ENCODE data around the gene MRPL49. TPM values are rescaled to one million over a fixed set of nuclear protein-coding genes. Genes with fewer than 3 reads are reported as not detected.

MRPL49 gene
- total and polyA plus RNA-seq, 9 of the 15 experiments (the other 6 are each of a cell fraction or from before 2014, with no cell fraction given), result 74.3 to 132 (median 91.2) TPM

DNA sequence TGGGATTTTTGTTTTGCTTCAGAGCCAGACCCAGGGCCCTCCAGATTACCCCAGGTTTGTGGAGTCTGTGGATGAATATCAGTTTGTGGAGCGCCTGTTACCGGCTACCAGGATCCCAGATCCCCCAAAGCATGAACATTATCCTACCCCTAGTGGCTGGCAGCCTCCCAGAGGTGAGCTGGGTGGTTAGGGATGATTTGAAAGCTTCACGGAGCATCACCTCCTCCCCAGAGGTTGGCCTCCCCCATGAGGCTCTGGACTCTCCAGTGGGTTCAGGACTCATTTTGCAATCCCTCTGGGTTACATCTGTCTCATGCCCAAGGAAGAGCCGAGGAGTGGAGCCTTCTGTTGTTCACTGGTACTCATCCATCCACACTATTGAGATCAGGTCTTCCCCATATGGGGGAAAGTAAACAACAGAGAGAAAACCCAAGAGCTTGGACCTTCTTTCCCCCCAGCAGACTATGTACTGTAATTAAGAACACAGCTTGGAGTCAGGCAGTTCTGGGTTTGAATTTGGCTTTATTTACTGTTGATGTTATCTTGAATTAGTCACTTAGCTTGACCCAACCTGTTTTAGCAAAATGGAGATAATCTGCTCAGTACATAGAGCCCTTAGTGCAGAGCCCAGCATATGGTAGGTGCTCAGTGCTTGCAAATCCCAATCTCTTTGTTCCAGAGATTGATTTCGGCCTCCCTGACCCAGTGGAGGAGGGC lies 2.5 kb downstream of the MRPL49 start:
- Histone ChIP-seq H3K9me1 (ENCODE audit: control insufficient read depth, insufficient read depth, low read length) (no peaks in the 10 kb centered on the region), H2AFZ (ENCODE audit: low read depth, low read length) (no peak overlapping the region), H3K4me3 (no peak overlapping the region), H3K4me1 (replicated peaks in 1 of 2; ENCODE audit: control insufficient read depth in 2 of 2, insufficient read depth in 2 of 2, low read length in 2 of 2) (peaks cover 11 to 13% of the 10 kb centered on the region in 2 experiments; a peak in 4 of 5 replicates), H3K36me3 (ENCODE audit: control insufficient read depth, insufficient read depth, low read length) (peaks cover 79% of the 10 kb centered on the region), H3K79me2 (ENCODE audit: control insufficient read depth, insufficient read depth, low read length) (peaks cover 55% of the 10 kb centered on the region), H3K4me2 (ENCODE audit: insufficient read depth, low read length) (no peak overlapping the region), H3K27ac (ENCODE audit: extremely low read depth, low read depth, low read length) (no peak overlapping the region; the same call in 2 of the 3 replicates), H3K9ac (ENCODE audit: insufficient read depth in 1 of 2, low read depth in 2 of 2, low read length in 2 of 2) (no peak overlapping the region), H3K27me3 (ENCODE audit: control insufficient read depth in 2 of 2, insufficient read depth in 2 of 2, low read length in 2 of 2) (no peaks in the 10 kb centered on the region), H4K20me1 (replicated peaks; ENCODE audit: control insufficient read depth, insufficient read depth, low read length) (peaks cover 6% of the 10 kb centered on the region; the same call in 1 of the 2 replicates), H3K9me3 (replicated peaks; ENCODE audit: control insufficient read depth, insufficient read depth, low read depth, low read length) (no peaks in the 10 kb centered on the region)
- in situ Hi-C loops (cut with MboI) (no loop called here), intact Hi-C loops (cut with micrococcal nuclease) (no loop called here)
- 65% methylated on average over 5 of the region's 5 CpGs for WGBS (ENCODE audit: insufficient coverage, low coverage, missing lambda C conversion rate)
- FAIRE-seq (no peak), ATAC-seq (no peak), DNase-seq (ENCODE audit: extremely low read depth in 1 of 4, low spot score in 3 of 4) (peak in 1 of 4 experiments; percentile 22)
- TSS peak; percentile 29 for BruUV-seq (replicated peaks)
- CTCF ChIA-PET (ENCODE audit: low intra/inter-chr PET ratio), result no interaction called here
- POLR2A ChIA-PET, result interaction anchor here (0.7 to 9.5 kb wide), 4 partner anchors 9 to 158 kb away, joined by 3 to 182 read pairs (median 6); partner anchors contain the start of genes SPDYC, SYVN1 and TM7SF2
- no peak for TF ChIP-seq ATF7 (IDR thresholded peaks at IDR 0.05)
- TF ChIP-seq DPF2 (IDR thresholded peaks at IDR 0.05), result 0 out of 2 replicates have a peak, but pooled peaks have one; percentile 41
- TF ChIP-seq, protein P1, sequence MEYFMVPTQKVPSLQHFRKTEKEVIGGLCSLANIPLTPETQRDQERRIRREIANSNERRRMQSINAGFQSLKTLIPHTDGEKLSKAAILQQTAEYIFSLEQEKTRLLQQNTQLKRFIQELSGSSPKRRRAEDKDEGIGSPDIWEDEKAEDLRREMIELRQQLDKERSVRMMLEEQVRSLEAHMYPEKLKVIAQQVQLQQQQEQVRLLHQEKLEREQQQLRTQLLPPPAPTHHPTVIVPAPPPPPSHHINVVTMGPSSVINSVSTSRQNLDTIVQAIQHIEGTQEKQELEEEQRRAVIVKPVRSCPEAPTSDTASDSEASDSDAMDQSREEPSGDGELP (CRISPR knock-in tag; IDR thresholded peaks at IDR 0.05; ENCODE audit: borderline replicate concordance), result no peak
- no peak for TF ChIP-seq NR2F6 (CRISPR knock-in tag; IDR thresholded peaks at IDR 0.05)
- TF ChIP-seq, protein P2, sequence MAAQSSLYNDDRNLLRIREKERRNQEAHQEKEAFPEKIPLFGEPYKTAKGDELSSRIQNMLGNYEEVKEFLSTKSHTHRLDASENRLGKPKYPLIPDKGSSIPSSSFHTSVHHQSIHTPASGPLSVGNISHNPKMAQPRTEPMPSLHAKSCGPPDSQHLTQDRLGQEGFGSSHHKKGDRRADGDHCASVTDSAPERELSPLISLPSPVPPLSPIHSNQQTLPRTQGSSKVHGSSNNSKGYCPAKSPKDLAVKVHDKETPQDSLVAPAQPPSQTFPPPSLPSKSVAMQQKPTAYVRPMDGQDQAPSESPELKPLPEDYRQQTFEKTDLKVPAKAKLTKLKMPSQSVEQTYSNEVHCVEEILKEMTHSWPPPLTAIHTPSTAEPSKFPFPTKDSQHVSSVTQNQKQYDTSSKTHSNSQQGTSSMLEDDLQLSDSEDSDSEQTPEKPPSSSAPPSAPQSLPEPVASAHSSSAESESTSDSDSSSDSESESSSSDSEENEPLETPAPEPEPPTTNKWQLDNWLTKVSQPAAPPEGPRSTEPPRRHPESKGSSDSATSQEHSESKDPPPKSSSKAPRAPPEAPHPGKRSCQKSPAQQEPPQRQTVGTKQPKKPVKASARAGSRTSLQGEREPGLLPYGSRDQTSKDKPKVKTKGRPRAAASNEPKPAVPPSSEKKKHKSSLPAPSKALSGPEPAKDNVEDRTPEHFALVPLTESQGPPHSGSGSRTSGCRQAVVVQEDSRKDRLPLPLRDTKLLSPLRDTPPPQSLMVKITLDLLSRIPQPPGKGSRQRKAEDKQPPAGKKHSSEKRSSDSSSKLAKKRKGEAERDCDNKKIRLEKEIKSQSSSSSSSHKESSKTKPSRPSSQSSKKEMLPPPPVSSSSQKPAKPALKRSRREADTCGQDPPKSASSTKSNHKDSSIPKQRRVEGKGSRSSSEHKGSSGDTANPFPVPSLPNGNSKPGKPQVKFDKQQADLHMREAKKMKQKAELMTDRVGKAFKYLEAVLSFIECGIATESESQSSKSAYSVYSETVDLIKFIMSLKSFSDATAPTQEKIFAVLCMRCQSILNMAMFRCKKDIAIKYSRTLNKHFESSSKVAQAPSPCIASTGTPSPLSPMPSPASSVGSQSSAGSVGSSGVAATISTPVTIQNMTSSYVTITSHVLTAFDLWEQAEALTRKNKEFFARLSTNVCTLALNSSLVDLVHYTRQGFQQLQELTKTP (IDR thresholded peaks at IDR 0.05; ENCODE audit: low read depth in 1 of 2, partially characterized antibody in 2 of 2), result no peak
- no peak for TF ChIP-seq PPARD (CRISPR knock-in tag; IDR thresholded peaks at IDR 0.05)
- TF ChIP-seq TAL1 (IDR thresholded peaks at IDR 0.05), result peak; percentile 30; the same call in 1 of the 2 replicates
- TF ChIP-seq PHF8 (IDR thresholded peaks at IDR 0.05; ENCODE audit: borderline replicate concordance, low read length), result no peak
- no peak for TF ChIP-seq GABPB2 (CRISPR knock-in tag; conservative IDR thresholded peaks at IDR 0.05)
- TF ChIP-seq, protein P3, sequence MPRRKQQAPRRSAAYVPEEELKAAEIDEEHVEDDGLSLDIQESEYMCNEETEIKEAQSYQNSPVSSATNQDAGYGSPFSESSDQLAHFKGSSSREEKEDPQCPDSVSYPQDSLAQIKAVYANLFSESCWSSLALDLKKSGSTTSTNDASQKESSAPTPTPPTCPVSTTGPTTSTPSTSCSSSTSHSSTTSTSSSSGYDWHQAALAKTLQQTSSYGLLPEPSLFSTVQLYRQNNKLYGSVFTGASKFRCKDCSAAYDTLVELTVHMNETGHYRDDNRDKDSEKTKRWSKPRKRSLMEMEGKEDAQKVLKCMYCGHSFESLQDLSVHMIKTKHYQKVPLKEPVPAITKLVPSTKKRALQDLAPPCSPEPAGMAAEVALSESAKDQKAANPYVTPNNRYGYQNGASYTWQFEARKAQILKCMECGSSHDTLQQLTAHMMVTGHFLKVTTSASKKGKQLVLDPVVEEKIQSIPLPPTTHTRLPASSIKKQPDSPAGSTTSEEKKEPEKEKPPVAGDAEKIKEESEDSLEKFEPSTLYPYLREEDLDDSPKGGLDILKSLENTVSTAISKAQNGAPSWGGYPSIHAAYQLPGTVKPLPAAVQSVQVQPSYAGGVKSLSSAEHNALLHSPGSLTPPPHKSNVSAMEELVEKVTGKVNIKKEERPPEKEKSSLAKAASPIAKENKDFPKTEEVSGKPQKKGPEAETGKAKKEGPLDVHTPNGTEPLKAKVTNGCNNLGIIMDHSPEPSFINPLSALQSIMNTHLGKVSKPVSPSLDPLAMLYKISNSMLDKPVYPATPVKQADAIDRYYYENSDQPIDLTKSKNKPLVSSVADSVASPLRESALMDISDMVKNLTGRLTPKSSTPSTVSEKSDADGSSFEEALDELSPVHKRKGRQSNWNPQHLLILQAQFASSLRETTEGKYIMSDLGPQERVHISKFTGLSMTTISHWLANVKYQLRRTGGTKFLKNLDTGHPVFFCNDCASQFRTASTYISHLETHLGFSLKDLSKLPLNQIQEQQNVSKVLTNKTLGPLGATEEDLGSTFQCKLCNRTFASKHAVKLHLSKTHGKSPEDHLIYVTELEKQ (CRISPR knock-in tag; IDR thresholded peaks at IDR 0.05), result no peak
- TF ChIP-seq ARID1B (IDR thresholded peaks at IDR 0.05), result peak; percentile 48
